ENCODE measurements around the gene F2. TPM values are rescaled to one million over a fixed set of nuclear protein-coding genes. Genes with fewer than 3 reads are reported as not detected.

Gene F2
- total and polyA plus RNA-seq, 2 of the 13 experiments (the other 11 are each of a cell fraction or from before 2014, with no cell fraction given) = 330 to 801 TPM

- H4K20me1 ChIP-seq (ENCODE audit: insufficient read depth, low read length) = no peaks in the 10 kb centered on the region
- WGBS (ENCODE audit: low lambda C conversion rate) = 100% methylated on average over 5 of the region's 7 CpGs
- in situ Hi-C loops (cut with HindIII; ENCODE audit: extremely low pct_ligation_motif_present, low pct_unique_long_range_greater_than_20kb) = no loop called here
- H3K9me3 ChIP-seq (ENCODE audit: low read length) = no peaks in the 10 kb centered on the region
- no peak overlapping the region for H3K4me2 ChIP-seq (ENCODE audit: low read depth, low read length)
- no peak overlapping the region for H2AFZ ChIP-seq (ENCODE audit: low read length)
- no peak overlapping the region for H3K9ac ChIP-seq (ENCODE audit: insufficient read depth, low read depth, low read length)
- BruUV-seq (replicated peaks) = TSS peak; percentile 29
- peaks cover 27% of the 10 kb centered on the region for H3K4me1 ChIP-seq (ENCODE audit: insufficient read depth, low read length)
- peaks cover 36 to 60% of the 10 kb centered on the region in 2 experiments for H3K36me3 ChIP-seq (replicated peaks in 1 of 2; ENCODE audit: control insufficient read depth in 1 of 2, insufficient read depth in 2 of 2, low read length in 2 of 2)
- intact Hi-C loops (cut with micrococcal nuclease; ENCODE audit: unreplicated experiment) = loop anchor here (5.0 kb wide), 1 partner anchor 45 kb away; the partner anchor contains the start of gene F2
- TF ChIP-seq AGO2 (optimal IDR thresholded peaks at IDR 0.05; ENCODE audit: low read depth, low read length) (peak; percentile 33), YEATS2 (CRISPR knock-in tag; IDR thresholded peaks at IDR 0.05; ENCODE audit: borderline replicate concordance) (no peak), ZNF570 (CRISPR knock-in tag; IDR thresholded peaks at IDR 0.05; ENCODE audit: borderline replicate concordance) (no peak), SPEN (CRISPR knock-in tag; IDR thresholded peaks at IDR 0.05; ENCODE audit: low read depth) (no peak)
- DNase-seq (ENCODE audit: low spot score) (no peak), ATAC-seq (no peak), FAIRE-seq (no peak)
- ChIA-PET CTCF (ENCODE audit: low intra/inter-chr PET ratio, low total read pairs) (no interaction called here), POLR2A (interaction anchor here (0.6 to 2.6 kb wide), 3 partner anchors 44 to 154 kb away, joined by 3 to 8 read pairs (median 3); partner anchors contain the start of gene F2)
- H3K4me3 ChIP-seq (replicated peaks in 1 of 3; ENCODE audit: insufficient read depth in 1 of 3, low read depth in 2 of 3, low read length in 3 of 3) = no peak overlapping the region
- H3K27me3 ChIP-seq (ENCODE audit: control insufficient read depth in 1 of 2, insufficient read depth in 2 of 2, low read length in 2 of 2) = no peaks in the 10 kb centered on the region
- no peak overlapping the region for H3K27ac ChIP-seq (ENCODE audit: extremely low read length, insufficient read depth, low read length)
- no peaks in the 10 kb centered on the region for H3K79me2 ChIP-seq (ENCODE audit: insufficient read depth, low read length)
Observed at GRCh38 chr11:46672381-46672839, 46.6 kb upstream of the F2 start.

- DNase-seq (ENCODE audit: low spot score) (no peak), ATAC-seq (no peak), FAIRE-seq (no peak)
- no peak overlapping the region for H3K4me3 ChIP-seq (replicated peaks in 1 of 3; ENCODE audit: insufficient read depth in 1 of 3, low read depth in 2 of 3, low read length in 3 of 3)
- H3K4me2 ChIP-seq (ENCODE audit: low read depth, low read length) = no peak overlapping the region
- no peaks in the 10 kb centered on the region for H3K9me3 ChIP-seq (ENCODE audit: low read length)
- peaks cover 27% of the 10 kb centered on the region for H3K4me1 ChIP-seq (ENCODE audit: insufficient read depth, low read length)
- H2AFZ ChIP-seq (ENCODE audit: low read length) = no peak overlapping the region
- H3K79me2 ChIP-seq (ENCODE audit: insufficient read depth, low read length) = no peaks in the 10 kb centered on the region
- H4K20me1 ChIP-seq (ENCODE audit: insufficient read depth, low read length) = no peaks in the 10 kb centered on the region
- peaks cover 39 to 55% of the 10 kb centered on the region in 2 experiments for H3K36me3 ChIP-seq (replicated peaks in 1 of 2; ENCODE audit: control insufficient read depth in 1 of 2, insufficient read depth in 2 of 2, low read length in 2 of 2)
- in situ Hi-C loops (cut with HindIII; ENCODE audit: extremely low pct_ligation_motif_present, low pct_unique_long_range_greater_than_20kb) (no loop called here), intact Hi-C loops (cut with micrococcal nuclease; ENCODE audit: unreplicated experiment) (loop anchor here (5.0 kb wide), 1 partner anchor 43 kb away; the partner anchor contains the start of gene F2)
- POLR2A ChIA-PET = interaction anchor here (0.6 to 2.3 kb wide), 10 partner anchors 9 to 69 kb away, joined by 3 to 22 read pairs (median 4); partner anchors contain the start of genes ARHGAP1, F2 and ZNF408
- WGBS (ENCODE audit: low lambda C conversion rate) = 78% methylated on average over 3 of the region's 6 CpGs
- H3K9ac ChIP-seq (ENCODE audit: insufficient read depth, low read depth, low read length) = no peak overlapping the region
- BruUV-seq (replicated peaks) = no TSS peak
- CTCF ChIA-PET (ENCODE audit: low intra/inter-chr PET ratio, low total read pairs) = no interaction called here
- no peaks in the 10 kb centered on the region for H3K27me3 ChIP-seq (ENCODE audit: control insufficient read depth in 1 of 2, insufficient read depth in 2 of 2, low read length in 2 of 2)
- H3K27ac ChIP-seq (ENCODE audit: extremely low read length, insufficient read depth, low read length) = peak overlapping the region; percentile 67
- TF ChIP-seq CTCF (CRISPR knock-in tag; IDR thresholded peaks at IDR 0.05) (peak; percentile 14; the same call in 1 of the 2 replicates), ZNF430 (CRISPR knock-in tag; IDR thresholded peaks at IDR 0.05) (no peak), ZNF101 (CRISPR knock-in tag; IDR thresholded peaks at IDR 0.05; ENCODE audit: borderline replicate concordance, low read depth) (no peak), MED1 (CRISPR knock-in tag; IDR thresholded peaks at IDR 0.05) (no peak), KDM6A (CRISPR knock-in tag; IDR thresholded peaks at IDR 0.05; ENCODE audit: low read depth) (no peak), RERE (CRISPR knock-in tag; IDR thresholded peaks at IDR 0.05; ENCODE audit: low read depth) (no peak)
Observed at GRCh38 chr11:46673713-46674462, 45.1 kb upstream of the F2 start.
